Measurements from ENCODE around the gene YPEL5.

YPEL5 gene

DNA sequence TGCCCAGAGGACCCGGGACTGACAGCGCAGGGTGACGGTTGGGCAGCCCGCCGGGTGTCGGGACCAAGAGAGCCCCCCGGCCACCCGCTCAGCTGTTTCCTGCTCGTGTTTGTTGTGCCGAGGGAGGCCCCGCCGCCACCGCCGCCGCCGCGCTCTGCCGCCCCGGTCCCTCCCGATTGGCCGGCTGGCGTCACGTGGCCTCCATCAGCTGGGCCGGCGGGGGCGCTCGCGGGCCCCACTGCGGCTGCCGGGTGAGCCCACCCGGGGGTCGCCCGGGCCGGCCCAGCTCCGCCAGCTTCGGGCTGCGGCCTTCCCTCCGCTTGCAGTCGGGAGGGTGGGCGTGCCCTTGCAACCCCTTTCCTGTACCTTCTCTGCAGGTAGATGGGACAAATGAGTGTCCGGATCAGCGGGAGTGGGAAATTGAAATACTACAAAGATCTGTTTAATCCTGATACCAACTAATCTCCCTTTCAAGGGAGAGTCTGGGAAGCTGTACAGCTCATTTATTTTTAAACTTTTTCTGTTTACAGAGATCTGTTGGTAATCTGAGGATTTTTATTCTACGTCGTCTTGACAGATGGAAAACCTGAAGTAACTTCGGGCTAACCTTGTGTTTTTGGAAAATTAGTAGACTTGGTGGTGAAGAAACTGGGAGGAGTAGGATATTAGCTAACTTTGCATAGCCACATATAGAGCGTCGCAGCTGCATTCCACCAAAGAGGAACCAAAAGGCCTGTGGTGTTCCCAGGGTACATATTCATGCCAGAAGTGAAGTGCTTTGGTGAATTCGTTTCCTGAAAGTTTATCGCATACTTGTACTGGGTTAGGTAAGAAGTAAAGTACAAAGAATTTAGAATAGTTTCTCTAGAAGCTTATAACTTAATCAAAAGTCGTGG, 1.2 kb downstream of the YPEL5 start:
- H3K27me3 Mint-ChIP-seq (ENCODE audit: low read depth), result no peaks in the 10 kb centered on the region

DNA sequence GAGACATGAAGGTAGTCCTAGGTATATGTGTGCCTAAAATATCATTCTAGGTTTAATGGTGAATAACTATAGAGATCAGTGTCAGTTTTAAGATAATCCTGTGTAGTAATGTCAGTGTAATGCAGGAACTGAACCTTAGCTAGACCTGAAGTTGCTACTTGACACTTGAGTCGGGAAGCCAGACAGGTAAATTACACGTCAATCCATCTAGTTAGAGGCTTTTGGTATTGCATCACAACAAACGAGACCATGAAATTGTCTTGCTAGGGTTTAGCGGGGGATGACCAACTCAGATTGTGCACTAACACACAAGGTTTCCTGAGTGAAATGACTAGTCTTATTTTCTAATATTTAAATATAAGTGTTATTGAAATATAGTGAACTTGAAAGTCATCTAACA, 2.0 kb downstream of the YPEL5 start:
- Mint-ChIP-seq H3K27ac (no peak overlapping the region), H3K4me3 (peak overlapping the region; percentile 76), H3K27me3 (ENCODE audit: low read depth) (no peaks in the 10 kb centered on the region), H3K9me3 (no peaks in the 10 kb centered on the region), H3K4me1 (ENCODE audit: low read depth) (peaks cover 36% of the 10 kb centered on the region), H3K36me3 (ENCODE audit: low read depth) (peaks cover 8% of the 10 kb centered on the region)
- DNase-seq (ENCODE audit: low spot score), result no peak

More for the DNA sequence above, 1.2 kb downstream of the YPEL5 start:
- Mint-ChIP-seq H3K36me3 (ENCODE audit: low read depth) (peaks cover 7% of the 10 kb centered on the region), H3K4me3 (peak overlapping the region; percentile 76), H3K9me3 (no peaks in the 10 kb centered on the region), H3K27ac (peak overlapping the region; percentile 83), H3K4me1 (ENCODE audit: low read depth) (peaks cover 36% of the 10 kb centered on the region)
- DNase-seq (ENCODE audit: low spot score), result peak; percentile 77

GRCh38 chr2:30149513-30149912, 2.7 kb downstream of the YPEL5 start:
- peaks cover 8% of the 10 kb centered on the region for H3K36me3 Mint-ChIP-seq (ENCODE audit: low read depth)
- H3K9me3 Mint-ChIP-seq, result no peaks in the 10 kb centered on the region
- H3K4me1 Mint-ChIP-seq (ENCODE audit: low read depth), result peaks cover 36% of the 10 kb centered on the region
- no peak overlapping the region for H3K27ac Mint-ChIP-seq
- H3K27me3 Mint-ChIP-seq (ENCODE audit: low read depth), result no peaks in the 10 kb centered on the region
- peak; percentile 34 for DNase-seq (ENCODE audit: low spot score)
- H3K4me3 Mint-ChIP-seq, result peak overlapping the region; percentile 10

- no peak overlapping the region for H3K27ac Mint-ChIP-seq
- H3K4me1 Mint-ChIP-seq (ENCODE audit: low read depth), result peaks cover 36% of the 10 kb centered on the region
- H3K27me3 Mint-ChIP-seq (ENCODE audit: low read depth), result no peaks in the 10 kb centered on the region
- H3K36me3 Mint-ChIP-seq (ENCODE audit: low read depth), result peaks cover 8% of the 10 kb centered on the region
- H3K4me3 Mint-ChIP-seq, result no peak overlapping the region
- no peaks in the 10 kb centered on the region for H3K9me3 Mint-ChIP-seq
- no peak for DNase-seq (ENCODE audit: low spot score)
These were observed 3.2 kb downstream of the YPEL5 start for GRCh38 chr2:30149976-30150375.

DNA sequence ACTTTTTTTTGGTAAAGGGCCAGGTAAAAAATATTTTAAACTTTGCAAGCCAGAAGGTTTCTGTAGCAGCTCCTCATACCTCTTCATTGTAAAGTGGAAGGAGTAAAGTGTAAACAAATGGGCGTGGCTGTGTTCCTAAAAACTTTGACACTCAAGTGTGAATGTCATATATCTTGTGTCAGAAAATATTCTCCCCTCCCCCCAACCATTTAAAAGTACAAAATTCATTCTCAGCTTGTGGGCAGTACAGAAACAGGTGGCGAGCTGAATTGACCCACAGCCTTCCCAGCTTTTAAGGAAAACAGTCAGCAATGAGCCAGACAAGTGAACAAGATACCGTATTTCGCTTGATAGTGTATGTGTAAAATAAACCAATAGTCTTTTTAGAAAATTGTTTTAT, 4.0 kb downstream of the YPEL5 start:
- Mint-ChIP-seq H3K4me3 (no peak overlapping the region), H3K27ac (no peak overlapping the region), H3K9me3 (no peaks in the 10 kb centered on the region), H3K4me1 (ENCODE audit: low read depth) (peaks cover 33% of the 10 kb centered on the region), H3K36me3 (ENCODE audit: low read depth) (peaks cover 8% of the 10 kb centered on the region), H3K27me3 (ENCODE audit: low read depth) (no peaks in the 10 kb centered on the region)
- no peak for DNase-seq (ENCODE audit: low spot score)

DNA sequence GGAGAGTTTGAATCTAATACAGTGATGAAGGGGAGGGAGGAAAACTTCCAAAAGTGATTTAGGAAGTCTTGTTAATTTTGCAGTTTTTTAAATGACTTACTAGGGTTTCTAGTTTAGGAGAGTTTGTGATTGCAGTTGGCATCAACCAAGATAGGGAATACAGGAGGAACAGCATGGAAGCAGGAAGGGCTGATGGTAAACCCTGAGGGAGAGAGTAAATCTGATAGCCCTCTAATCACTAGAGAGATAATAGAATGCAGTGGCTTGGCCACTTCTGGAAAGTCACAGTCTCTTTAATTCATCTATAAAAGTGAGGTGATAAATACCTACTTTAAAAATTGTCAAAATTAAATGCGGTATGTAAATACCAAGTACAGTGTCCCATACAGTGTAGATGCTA, 5.6 kb downstream of the YPEL5 start:
- DNase-seq (ENCODE audit: low spot score), result no peak
- Mint-ChIP-seq H3K27me3 (ENCODE audit: low read depth) (no peaks in the 10 kb centered on the region), H3K27ac (no peak overlapping the region), H3K4me3 (no peak overlapping the region), H3K36me3 (ENCODE audit: low read depth) (peaks cover 16% of the 10 kb centered on the region), H3K9me3 (no peaks in the 10 kb centered on the region), H3K4me1 (ENCODE audit: low read depth) (peaks cover 29% of the 10 kb centered on the region)

DNA sequence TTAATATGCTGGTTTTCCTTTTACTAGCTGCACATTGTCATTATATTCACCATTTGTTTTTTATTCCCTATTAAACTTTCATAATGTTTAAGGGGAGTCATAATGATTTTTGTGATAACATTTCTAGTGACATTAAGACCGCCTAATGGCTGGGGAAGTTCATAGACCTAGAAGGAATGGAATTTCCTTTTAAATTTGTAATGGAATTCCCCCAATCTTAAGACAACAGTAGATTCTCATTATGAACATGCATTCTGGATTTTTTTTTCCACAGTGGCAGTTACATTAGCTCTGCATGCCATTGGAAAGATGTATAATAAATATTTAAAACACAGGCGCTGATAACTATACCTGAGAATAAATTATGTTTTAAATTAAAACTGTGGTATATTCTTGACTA, 8.4 kb downstream of the YPEL5 start:
- peaks cover 26% of the 10 kb centered on the region for H3K36me3 Mint-ChIP-seq (ENCODE audit: low read depth)
- peaks cover 8% of the 10 kb centered on the region for H3K4me1 Mint-ChIP-seq (ENCODE audit: low read depth)
- H3K9me3 Mint-ChIP-seq, result no peaks in the 10 kb centered on the region
- no peaks in the 10 kb centered on the region for H3K27me3 Mint-ChIP-seq (ENCODE audit: low read depth)
- DNase-seq (ENCODE audit: low spot score), result no peak
- H3K4me3 Mint-ChIP-seq, result no peak overlapping the region
- no peak overlapping the region for H3K27ac Mint-ChIP-seq

DNA sequence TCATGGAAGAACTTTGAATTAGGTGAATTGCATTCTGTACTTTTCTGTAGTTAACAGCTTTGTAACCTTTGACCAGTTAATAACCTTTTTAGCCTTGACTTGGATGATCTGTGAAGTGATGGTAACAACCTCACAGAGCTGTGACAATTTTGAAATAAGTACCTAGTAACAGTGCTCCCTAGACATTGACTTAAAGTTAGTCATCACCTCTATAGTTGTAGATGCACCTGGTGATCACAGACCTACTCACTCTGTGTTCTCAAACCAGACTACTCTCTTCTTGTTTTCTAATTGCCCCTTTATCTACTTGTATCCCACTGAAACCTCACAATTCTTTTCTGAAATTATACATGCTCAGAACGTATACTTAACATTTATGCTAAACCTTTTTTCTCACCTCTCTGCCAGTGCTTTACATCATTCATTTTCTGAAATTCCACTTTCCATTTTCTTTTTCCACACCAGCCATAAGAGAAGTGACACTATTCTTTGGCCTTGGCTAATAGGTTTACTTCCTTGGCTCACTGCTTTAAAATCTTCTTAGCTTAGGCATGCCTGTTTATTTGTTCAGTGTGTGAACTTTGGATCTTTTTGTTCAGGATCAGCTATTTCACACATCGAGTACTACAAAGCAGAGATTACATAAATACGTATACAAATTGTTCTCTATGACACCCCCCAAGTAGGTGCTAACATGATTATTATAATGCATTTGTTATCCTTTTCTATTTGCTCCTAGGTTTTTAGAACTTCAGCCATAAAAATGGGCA, 9.3 kb downstream of the YPEL5 start:
- H3K4me3 Mint-ChIP-seq, result no peak overlapping the region
- no peaks in the 10 kb centered on the region for H3K27me3 Mint-ChIP-seq (ENCODE audit: low read depth)
- no peak overlapping the region for H3K27ac Mint-ChIP-seq
- no peaks in the 10 kb centered on the region for H3K9me3 Mint-ChIP-seq
- peaks cover 32% of the 10 kb centered on the region for H3K36me3 Mint-ChIP-seq (ENCODE audit: low read depth)
- DNase-seq (ENCODE audit: low spot score), result no peak
- H3K4me1 Mint-ChIP-seq (ENCODE audit: low read depth), result no peaks in the 10 kb centered on the region

- no peak for DNase-seq (ENCODE audit: low spot score)
- peaks cover 6% of the 10 kb centered on the region for H3K4me1 Mint-ChIP-seq (ENCODE audit: low read depth)
- peaks cover 32% of the 10 kb centered on the region for H3K36me3 Mint-ChIP-seq (ENCODE audit: low read depth)
- no peaks in the 10 kb centered on the region for H3K9me3 Mint-ChIP-seq
- H3K4me3 Mint-ChIP-seq, result no peak overlapping the region
- no peaks in the 10 kb centered on the region for H3K27me3 Mint-ChIP-seq (ENCODE audit: low read depth)
- no peak overlapping the region for H3K27ac Mint-ChIP-seq
These were observed 10.8 kb downstream of the YPEL5 start for GRCh38 chr2:30157616-30158015.

GRCh38 chr2:30159766-30160165, 13.0 kb downstream of the YPEL5 start:
- DNase-seq (ENCODE audit: low spot score), result no peak
- H3K9me3 Mint-ChIP-seq, result no peaks in the 10 kb centered on the region
- H3K27me3 Mint-ChIP-seq (ENCODE audit: low read depth), result no peaks in the 10 kb centered on the region
- peaks cover 6% of the 10 kb centered on the region for H3K4me1 Mint-ChIP-seq (ENCODE audit: low read depth)
- H3K4me3 Mint-ChIP-seq, result no peak overlapping the region
- H3K27ac Mint-ChIP-seq, result no peak overlapping the region
- H3K36me3 Mint-ChIP-seq (ENCODE audit: low read depth), result peaks cover 31% of the 10 kb centered on the region

- peaks cover 25% of the 10 kb centered on the region for H3K36me3 Mint-ChIP-seq (ENCODE audit: low read depth)
- H3K9me3 Mint-ChIP-seq, result no peaks in the 10 kb centered on the region
- H3K27ac Mint-ChIP-seq, result no peak overlapping the region
- H3K4me1 Mint-ChIP-seq (ENCODE audit: low read depth), result peaks cover 8% of the 10 kb centered on the region
- no peak for DNase-seq (ENCODE audit: low spot score)
- H3K4me3 Mint-ChIP-seq, result no peak overlapping the region
- no peaks in the 10 kb centered on the region for H3K27me3 Mint-ChIP-seq (ENCODE audit: low read depth)
These were observed 15.3 kb downstream of the YPEL5 start for GRCh38 chr2:30161929-30162706.

- Mint-ChIP-seq H3K27ac (no peak overlapping the region), H3K4me1 (ENCODE audit: low read depth) (peaks cover 8% of the 10 kb centered on the region), H3K9me3 (no peaks in the 10 kb centered on the region), H3K27me3 (ENCODE audit: low read depth) (no peaks in the 10 kb centered on the region), H3K36me3 (ENCODE audit: low read depth) (peaks cover 18% of the 10 kb centered on the region), H3K4me3 (no peak overlapping the region)
- DNase-seq (ENCODE audit: low spot score), result no peak
These were observed 16.0 kb downstream of the YPEL5 start for GRCh38 chr2:30162806-30163205.

- Mint-ChIP-seq H3K27ac (no peak overlapping the region), H3K9me3 (no peaks in the 10 kb centered on the region), H3K4me1 (ENCODE audit: low read depth) (peaks cover 8% of the 10 kb centered on the region), H3K36me3 (ENCODE audit: low read depth) (peaks cover 9% of the 10 kb centered on the region), H3K27me3 (ENCODE audit: low read depth) (no peaks in the 10 kb centered on the region), H3K4me3 (no peak overlapping the region)
- DNase-seq (ENCODE audit: low spot score), result no peak
These were observed 17.5 kb downstream of the YPEL5 start for GRCh38 chr2:30164131-30164925.
